Endothelial cell of umbilical vein (primary cell): ENCODE measurements around the gene ZMYM4.

Experiments used
- CTCF ChIP-seq, 2 donors: IDR thresholded peaks; 1 replicate in 1 of 2; 2 replicates in 1 of 2; pipeline ENCODE4 v1.5.1; 2011; ENCODE audit warnings: low read length in 2 of 2, mild to moderate bottlenecking in 2 of 2, moderate library complexity in 2 of 2, control low read depth in 1 of 2, inconsistent platforms in 1 of 2, low read depth in 1 of 2; ENCODE audit not compliant: insufficient read depth in 1 of 2; ENCODE audit errors: extremely low read depth in 1 of 2
- EZH2 ChIP-seq: IDR thresholded peaks from 2 replicates; pipeline ENCODE4 v1.6.1; 2012; ENCODE audit warnings: borderline replicate concordance, low read depth, mild to moderate bottlenecking, moderate library complexity, low read length, inconsistent platforms; ENCODE audit not compliant: severe bottlenecking
- GATA2 ChIP-seq: IDR thresholded peaks from 2 replicates; pipeline ENCODE4 v1.7.0; 2011; ENCODE audit warnings: low read depth, mild to moderate bottlenecking, moderate library complexity, mixed read lengths, low read length; ENCODE audit not compliant: insufficient read length, insufficient read depth
- POLR2A ChIP-seq: IDR thresholded peaks from 2 replicates; pipeline ENCODE4 v1.6.1; 2012; ENCODE audit warnings: low read depth, mild to moderate bottlenecking, control low read depth, low read length
- POLR2AphosphoS5 ChIP-seq: IDR thresholded peaks from 2 replicates; pipeline ENCODE4 v1.6.1; 2012; ENCODE audit warnings: low read depth, mild to moderate bottlenecking, control low read depth, low read length, moderate library complexity; ENCODE audit not compliant: insufficient read depth

GRCh38 chr1:35222322-35223083 lies 46.0 kb upstream of the ZMYM4 start:
- TF ChIP-seq CTCF (IDR thresholded peaks at IDR 0.05; ENCODE audit: extremely low read depth in 1 of 2, insufficient read depth in 1 of 2, low read depth in 1 of 2, low read length in 2 of 2) (no peak), GATA2 (no peak), POLR2A (no peak), POLR2AphosphoS5 (no peak), EZH2 (no peak)
